Inferior parietal cortex (tissue), 1 donor: Measurements from ENCODE around the gene SLC23A1.
"Not testable (repeated sequence)": the region's sequence is repeated elsewhere in the genome, so short reads cannot be mapped to it uniquely, and the experiment has no call there.

ENCODE experiments used
- DNase-seq: peaks from one replicate; pipeline ENCODE4 v3.0.0-alpha.2; 2016; ENCODE audit errors: extremely low spot score

The SLC23A1 gene

DNA sequence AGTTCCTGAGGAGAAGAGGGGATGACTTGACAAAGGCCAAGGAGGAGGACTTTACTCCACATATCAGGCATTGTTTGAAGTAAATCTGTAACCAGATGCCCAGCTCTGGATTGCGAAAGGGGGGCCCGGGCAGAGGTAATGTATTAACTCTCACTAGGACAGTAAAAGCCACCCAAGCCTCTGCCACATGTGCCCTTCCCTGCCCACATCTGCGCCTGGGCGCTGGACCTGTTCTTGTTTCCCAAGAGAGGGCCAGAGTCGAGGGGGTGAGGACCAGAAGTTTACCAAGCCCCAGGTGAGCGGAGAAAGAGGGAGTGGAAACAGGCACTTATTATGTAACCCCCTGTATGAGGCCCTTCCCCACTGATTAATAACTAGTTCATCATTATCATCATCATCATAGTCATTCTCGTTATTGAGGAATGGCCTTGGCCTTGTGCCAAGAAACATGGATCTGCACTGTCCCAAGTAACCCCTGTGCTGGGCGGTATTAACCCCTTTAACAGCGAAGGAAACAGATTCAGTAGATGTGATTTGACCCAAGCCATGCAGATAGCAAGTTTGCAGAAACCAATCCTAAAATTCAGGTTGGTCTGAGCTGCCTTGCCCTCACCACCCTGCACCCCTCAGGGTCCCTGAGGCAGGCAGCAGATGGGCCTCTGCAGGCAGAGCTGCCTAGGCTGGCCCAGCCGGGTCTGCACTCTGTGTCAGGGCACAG, at the start of gene SLC23A1:
SLC23A1 (minus strand) TSS at position 23 of the 718 bp plus-strand sequence. CDS start 44 bp downstream, outside the sequence.
- DNase-seq: no peak

DNA sequence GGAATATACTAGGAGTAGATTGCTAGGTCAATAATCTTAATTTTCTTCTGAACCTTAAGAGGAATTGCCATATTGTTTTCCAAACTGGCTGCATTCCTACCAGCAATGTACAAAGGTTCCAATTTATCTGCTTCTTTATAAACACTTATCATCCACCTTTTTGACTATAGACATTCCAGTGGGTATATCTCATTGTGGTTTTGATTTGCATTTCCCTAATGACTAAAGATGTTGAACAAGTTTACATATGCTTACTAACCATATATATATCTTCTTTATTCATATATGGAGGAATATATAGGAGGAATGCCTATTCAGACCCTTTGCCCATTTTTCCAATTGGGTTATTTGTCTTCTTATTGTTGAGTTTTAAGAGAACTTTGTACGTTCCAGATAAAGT, 48.6 kb upstream of the SLC23A1 start:
- no peak for DNase-seq

DNA sequence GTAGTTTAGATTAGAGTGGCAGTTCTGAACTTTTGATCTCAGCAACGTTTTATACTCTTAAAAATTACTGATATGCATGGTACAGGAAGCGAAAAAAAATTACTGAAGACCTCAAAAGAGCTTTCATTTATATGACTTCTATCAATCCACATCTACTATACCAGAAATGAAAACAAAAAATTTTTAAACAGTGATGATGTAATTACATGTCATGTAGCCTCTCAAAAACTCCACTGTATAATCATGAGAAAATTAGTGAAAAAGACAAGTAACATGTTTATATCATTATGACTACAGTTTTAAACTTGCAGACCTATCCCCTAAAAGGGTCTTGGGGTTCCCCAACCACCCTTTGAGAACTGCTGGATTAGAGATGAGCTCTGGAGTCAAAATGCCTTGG, 46.9 kb upstream of the SLC23A1 start:
- DNase-seq: no peak

DNA sequence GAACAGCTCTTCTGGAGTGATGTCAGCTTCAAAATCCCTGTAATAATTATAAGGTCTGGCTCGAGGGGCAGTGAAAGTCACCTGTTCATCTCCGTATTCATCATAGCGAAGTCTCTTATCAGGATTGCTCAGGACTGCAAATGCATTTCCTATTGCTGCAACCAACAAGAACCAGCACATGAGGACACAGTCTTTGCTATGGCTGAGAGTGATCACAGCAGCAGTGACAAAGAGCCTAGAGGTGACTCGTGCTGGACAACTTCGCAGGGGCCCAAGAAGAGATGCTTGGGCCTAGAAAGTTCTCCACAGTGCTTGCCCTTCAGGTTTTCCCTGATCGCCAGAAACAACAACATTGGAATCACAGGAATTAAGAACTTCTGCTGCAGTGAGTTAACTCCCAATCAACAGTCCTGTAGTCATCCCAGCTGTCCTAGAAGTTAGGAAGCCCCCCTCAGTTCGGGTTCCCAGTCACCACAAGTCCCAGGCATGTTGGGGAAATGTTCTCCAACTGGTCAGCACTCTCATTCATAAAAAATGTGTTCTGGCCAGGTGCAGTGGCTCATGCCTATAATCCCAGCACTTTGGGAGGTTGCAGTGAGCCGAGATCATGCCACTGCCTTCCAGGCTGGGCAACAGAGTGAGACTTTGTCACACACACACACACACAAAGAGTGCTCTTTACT, 43.2 kb upstream of the SLC23A1 start:
- DNase-seq: no peak

DNA sequence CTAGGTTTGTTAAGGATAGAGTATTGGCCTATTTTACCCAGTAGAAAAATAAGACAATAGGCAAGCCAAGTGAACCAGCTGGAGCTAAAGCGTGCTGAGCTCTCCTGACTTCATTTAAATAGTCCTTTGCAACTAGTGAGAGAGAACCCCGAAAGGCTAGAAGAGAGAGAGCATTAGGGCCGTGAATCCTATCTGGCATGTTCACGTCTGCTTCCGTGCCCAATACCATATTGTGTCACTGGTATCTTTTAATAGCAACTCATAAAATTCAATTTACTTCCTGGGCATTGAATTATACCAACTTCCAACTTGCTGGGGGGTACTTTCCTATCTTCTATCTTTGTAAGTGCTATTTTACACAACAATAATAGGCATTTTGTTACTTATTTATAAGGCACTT, 42.4 kb upstream of the SLC23A1 start:
- no peak for DNase-seq

DNA sequence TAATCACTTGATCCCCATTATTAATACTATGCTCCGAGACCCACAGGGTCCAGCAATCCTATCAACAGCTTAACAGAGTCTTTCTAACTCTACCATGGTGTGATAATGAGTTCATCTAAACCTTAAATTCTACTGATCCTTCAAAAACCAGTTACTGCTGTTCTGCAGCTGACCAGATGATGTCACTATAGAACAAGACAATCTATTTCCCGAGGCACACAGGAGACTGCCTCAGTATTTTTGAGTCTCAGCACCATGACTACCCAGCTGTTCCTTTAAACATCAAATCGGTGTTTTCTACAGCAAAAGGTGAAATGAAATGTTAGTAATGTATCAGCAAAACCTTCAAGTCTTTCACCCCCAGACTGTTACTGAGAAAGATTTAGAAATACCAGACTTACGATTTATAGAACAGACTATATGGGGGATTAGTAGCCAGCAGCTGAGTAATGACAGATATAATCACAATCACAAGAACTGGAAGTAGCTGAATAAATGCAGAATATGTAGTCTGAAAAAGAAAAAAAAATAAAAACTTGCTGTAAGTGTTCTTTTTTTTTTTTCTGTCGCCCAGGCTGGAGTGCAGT, 39.3 kb upstream of the SLC23A1 start:
- DNase-seq: peak; percentile 82

DNA sequence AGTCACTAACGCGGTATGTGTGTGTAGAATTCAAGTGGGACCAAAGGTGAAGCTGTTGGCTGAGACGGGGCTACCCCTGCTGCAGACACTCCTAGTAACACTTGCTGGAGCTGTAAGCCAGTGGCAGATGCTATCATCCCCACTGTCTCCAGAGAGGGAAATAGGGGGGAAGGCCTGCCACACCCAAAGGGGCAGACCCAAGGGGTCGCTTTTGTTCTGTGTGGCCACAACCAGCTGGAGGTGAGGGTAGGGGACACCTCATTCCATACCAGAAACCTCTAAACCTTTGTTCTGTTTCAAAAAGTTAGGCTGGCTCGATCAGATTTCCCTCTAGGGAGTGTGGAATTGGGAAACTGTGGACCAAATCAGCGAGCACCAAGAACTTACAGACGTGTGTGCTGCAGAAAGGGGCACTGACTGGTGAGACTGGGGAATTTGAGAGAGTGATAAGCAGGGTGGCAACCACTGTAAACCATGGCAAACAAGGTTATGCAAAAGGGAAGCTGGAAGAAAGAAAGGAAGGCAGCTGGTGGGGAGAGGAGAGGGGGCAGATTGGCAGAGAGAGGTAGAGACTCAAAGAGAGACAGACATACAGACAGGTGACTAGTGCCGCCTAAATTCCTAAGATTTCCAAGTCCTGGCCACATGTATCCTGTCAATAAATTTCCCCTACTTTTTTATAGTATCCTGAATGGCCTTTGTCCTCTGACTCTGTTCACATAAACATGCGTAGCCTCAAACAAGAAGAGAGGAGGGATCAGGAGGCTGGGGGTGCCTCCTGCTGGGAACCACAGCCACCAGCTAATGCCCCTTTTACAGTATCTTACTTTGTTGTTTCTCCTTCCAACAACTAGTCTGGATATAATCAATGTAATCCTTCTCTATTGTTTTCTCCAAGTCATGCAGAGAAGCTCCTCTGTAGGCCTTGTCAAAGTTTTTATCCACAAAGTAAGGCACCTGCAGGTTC, 36.4 kb upstream of the SLC23A1 start:
- DNase-seq: no peak

DNA sequence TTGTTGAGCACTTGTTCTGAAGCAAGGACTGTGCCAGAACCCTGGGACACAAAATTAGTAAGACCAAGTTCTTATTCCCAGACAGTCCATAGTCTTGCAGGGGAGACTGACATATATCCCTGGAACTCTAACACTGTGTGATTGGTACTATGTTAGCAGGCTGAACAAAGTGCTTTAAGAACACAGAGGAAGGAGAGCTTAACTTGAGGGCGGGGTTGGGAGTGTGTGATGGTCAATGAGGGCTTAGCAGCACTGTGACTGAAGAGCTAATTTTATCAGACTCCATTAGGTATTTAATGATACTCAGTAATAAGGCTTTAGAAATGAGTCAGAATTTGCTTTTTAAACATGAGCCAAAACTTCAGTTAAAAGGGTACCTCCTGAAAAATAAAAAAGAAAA, 35.7 kb upstream of the SLC23A1 start:
- DNase-seq: no peak

DNA sequence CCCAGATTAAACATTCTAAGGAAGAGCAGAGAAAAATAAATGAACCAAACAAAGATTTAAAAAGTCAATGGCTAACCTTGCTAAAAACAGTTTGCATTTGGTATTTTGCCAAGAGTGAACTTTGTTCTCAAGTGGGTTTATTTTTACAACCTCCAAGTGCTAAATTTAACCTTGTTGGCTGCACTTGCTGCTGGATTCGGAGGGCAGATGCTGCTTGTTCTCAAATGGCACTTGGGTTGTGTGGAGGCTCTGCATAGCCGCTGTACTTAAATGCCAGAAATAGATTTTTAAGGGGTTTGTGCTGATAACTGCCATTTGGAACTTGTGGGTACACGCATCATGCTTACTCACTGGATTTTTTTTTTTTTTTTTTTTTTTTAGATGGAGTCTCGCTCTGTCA, 34.1 kb upstream of the SLC23A1 start:
- DNase-seq: peak; percentile 61

DNA sequence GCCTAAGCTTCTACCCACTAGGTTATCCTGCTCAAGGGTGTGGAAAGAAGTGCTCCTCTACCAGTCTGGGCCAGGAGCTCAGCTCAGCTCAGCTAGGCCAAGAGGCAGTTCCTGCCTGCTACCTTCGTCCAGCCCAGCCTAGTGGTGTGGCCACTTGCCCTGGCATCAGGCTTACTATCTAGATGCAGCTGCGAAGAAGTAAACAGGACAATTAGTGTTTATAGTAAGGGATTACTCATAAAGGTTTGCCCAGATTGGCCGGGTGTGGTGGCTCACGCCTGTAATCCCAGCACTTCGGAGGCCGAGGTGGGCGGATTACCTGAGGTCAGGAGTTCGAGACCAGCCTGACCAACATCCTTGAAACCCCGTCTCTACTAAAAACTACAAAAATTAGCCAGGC, 33.6 kb upstream of the SLC23A1 start:
- DNase-seq: no peak

DNA sequence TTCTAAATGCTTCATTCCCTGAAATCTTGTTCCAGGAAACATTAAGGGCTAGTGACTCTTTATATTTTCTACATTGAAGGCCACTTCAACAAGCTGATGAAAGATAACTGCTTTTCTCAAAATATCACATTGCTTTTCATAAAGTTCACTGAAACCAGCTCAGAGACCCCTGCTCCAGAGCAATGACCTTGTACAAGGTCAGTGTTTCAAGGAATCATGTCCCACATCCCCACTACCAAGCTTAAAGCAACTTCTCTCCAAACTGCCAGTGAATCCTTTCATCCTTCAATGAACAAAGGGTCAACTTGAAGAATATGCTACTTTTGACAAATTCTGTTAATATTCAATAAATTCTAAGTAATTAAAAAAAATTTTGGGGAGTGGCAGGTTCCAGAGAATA, 32.8 kb upstream of the SLC23A1 start:
- DNase-seq: no peak

DNA sequence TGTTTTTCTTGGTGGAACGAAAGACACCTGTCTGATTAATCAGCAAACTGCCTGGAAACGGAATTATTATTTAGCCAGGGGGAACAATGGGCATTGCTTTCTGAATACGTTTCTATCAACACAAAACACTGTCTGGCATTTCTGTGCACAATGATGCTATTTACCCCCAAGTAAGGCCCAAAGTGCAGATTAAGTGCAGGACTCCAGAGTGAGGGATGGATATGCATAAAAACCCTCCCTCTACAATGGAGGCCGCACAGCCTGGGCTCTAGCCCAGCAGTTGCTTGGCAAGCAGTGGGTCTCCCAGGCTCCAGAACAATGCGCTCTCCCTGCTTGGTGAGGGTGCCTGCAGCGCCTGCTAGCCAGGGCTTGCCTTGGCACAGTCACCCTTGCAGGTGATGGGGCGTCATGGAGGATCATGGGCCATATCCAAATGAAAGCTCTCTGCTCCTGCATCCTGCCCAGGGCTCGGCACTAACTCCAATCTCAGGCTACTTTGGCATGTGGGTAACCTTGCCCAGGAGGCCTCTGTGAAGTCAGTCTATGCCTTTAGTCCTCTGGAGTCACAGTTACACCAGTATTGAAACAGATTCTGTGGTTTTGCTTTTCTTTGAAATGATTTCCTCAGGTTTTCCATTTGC, 32.2 kb upstream of the SLC23A1 start:
- DNase-seq: peak; percentile 77

DNA sequence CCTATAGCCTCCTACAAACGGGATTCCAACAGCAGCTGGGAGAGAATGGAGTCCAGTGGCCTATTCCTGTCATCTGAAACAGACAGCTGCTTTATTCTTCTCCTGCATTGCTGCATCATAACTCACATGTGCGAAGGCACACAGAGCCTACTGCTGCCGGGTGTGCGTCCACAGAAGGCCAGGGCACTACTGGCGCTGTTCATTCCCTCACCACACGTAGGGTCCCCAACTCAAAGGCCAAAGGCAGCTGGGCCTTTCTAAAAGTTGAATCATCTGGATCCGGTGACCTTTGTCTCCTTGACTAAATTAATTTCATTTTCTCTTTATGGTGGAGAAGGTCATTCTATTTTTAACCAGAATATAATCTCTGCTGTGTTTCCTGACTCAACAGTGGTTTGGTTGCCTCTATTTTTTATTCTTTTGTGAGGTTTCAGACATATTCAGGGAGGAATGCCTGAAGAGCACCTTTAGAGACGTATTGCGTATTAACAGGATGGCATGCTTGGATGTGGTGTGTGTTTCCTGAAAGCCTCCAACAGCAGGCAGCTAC, 31.6 kb upstream of the SLC23A1 start:
- DNase-seq: peak; percentile 39

DNA sequence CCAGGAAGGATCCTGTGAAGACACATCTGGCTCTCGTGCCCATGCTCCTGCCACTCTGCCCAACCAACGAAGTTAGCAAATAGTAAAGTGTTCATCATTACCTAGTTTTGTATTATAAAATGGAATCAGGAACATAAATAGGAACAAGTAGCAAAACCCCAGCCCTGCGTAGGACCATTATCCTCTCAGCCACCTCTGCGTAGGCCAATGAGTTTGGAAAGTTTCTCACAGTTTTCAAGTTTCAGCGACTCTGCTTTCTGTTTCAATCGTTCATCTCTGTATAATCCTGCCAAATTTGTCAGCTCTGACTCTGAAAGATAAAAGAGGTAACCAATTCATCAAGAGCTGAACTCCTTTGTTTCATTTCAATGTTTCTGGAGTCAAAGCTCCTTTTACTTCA, 30.9 kb upstream of the SLC23A1 start:
- peak; percentile 20 for DNase-seq

DNA sequence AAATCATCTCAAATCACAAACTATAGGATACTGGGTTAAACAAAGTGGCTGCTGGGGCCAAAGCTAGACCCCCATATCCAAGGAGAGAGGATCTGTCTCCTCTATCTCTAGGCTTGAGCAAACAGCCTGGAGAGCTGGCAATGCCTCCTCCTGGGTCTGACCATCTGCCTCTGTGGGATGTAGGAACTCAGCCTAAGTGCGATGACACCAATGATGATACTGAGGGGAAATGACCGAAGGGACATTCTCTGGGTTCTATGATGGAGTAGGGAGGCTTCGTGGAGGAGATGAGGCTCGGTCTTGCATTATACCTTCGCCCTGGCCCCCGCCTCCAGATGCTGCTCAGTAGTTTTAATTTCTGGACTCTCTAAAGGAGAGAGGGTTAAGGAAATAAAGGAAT, 30.1 kb upstream of the SLC23A1 start:
- DNase-seq: no peak

DNA sequence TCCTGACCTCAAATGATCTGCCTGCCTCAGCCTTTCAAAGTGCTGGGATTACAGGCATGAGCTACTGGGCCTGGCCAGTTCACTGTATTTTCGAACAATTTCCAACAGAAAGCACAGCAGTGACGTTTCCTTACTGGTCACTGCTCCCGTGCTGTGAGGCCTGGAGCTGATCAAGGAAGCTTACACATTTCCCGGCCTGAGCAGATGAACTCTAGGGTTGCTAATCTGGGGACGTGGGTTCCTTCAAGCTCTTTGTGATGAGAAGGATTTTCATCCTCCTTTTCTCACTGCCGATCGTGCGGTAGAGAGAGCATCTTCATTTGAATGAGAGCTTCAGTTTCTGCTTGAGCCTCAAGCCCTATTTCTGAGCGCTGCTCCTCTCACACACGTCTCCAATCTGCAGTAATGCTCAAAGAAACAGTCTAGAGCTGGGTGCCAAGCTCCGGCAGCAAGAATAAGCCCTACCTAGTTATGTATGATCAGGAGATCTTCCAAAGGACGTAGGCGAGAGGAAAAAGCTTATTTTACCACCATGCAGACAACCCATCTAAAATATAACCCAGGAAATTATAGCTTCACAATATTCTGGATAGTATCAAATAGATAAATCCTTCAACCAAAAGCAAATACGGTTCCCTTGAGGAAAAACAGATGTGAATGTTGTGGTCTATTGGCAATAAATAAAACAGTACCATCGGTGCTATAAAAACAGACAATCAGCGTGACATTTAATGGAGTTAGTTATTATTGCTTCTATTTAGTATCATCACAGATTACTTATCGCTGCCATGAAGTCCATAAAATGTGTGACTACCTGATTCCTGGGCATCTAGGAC, 28.1 kb upstream of the SLC23A1 start:
- DNase-seq: peak; percentile 61

DNA sequence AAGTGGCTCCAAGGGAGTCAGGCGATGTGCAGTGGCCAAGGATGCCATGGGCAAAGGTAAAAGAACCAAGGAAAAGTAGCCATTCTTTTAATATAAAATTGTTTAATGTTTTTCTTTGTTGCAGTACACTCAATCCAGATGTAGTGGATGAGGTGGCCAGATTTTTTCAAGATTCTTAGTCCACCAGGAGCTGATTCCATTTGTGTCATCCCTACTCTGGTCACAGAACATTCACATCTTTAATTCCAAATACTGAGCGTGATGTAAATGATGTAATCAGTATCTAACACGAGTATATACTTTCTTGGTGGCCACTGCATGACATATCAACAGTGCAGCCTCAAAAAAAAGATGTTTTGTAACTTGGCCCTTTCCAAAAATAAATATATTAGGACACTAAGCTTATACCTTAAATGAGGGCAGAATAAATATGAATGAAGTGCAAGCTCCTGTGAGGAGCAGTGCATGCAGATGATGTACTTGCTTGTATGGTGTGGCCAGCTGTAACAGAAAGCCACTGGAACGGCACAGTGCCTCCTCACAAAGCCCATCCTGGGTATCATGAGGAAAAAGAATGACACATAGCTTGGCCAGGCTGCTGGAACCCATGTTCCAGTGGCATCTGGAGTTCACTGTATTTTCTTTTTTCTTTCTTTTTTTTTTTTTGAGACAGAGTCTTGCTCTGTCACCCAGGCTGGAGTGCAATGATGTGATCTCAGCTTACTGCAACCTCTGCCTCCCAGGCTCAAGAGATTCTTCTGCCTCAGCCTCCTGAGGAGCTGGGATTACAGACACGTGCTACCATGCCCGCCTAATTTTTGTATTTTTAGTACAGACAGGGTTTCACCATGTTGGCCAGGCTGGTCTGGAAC, 27.3 kb upstream of the SLC23A1 start:
- no peak for DNase-seq

DNA sequence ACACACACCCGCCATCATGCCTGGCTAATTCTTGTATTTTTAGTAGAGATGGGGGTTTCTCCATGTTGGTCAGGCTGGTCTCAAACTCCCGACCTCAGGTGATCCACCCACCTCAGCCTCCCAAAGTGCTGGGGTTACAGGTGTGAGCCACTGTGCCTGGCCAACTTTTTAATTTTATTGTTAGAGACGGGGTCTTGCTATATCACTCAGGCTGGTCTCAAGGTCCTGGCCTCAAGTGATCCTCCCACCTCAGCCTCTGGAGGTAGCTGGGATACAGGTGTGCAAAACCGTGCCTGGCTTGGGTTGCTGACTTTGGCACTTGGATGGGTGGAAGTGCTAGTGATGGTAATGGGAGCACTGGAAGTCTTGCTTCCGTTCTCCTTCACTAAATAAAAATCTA, 26.0 kb upstream of the SLC23A1 start:
- DNase-seq: not testable (repeated sequence)

DNA sequence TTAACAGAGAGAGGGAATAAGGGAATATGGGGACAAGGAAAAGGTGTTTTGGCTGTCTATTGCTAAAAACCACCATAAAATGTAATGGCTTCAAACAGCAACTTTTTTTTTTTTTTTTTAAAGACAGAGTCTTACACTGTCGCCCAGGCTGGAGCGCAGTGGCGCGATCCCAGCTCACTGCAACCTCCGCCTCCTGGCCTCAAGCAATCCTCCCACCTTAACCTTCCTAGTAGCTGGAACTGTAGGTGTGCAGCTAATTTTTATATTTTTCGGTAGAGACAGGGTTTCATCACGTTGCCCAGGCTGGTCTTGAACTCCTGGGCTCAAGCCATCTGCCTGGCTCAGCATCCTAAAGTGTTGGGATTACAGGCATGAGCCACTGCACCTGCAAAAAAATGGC, 25.1 kb upstream of the SLC23A1 start:
- DNase-seq: no peak
